ENCODE measurements around the gene NID2. TPM values are rescaled to one million over a fixed set of nuclear protein-coding genes. Genes with fewer than 3 reads are reported as not detected.

The NID2 gene
- total and polyA plus RNA-seq, 4 donors = 2.3 to 23.3 (median 10.1) TPM

- DNase-seq (ENCODE audit: low spot score) = no peak
- 58% methylated on average over 4 of the region's 4 CpGs for whole genome bisulfite sequencing
- Histone ChIP-seq H3K27me3 (ENCODE audit: control insufficient read depth in 4 of 4, insufficient read depth in 4 of 4, low read length in 3 of 4) (peaks cover 0 to 4% (median 0%) of the 10 kb centered on the region in 4 donors), H3K4me1 (ENCODE audit: control insufficient read depth in 4 of 4, insufficient read depth in 4 of 4, low read length in 3 of 4) (no peaks in the 10 kb centered on the region), H3K27ac (ENCODE audit: low read depth in 1 of 2, low read length in 2 of 2) (no peak overlapping the region), H3K9me3 (ENCODE audit: control insufficient read depth in 4 of 4, low read length in 3 of 4) (peaks cover 0 to 14% (median 9%) of the 10 kb centered on the region in 4 donors), H3K36me3 (ENCODE audit: control insufficient read depth in 4 of 4, insufficient read depth in 3 of 4, low read depth in 1 of 4, low read length in 3 of 4) (no peaks in the 10 kb centered on the region), H3K9ac (ENCODE audit: low read depth in 1 of 2, low read length in 2 of 2) (no peak overlapping the region), H3K4me3 (ENCODE audit: low read depth in 1 of 3, low read length in 3 of 3) (no peak overlapping the region)
- TF ChIP-seq, protein P1, sequence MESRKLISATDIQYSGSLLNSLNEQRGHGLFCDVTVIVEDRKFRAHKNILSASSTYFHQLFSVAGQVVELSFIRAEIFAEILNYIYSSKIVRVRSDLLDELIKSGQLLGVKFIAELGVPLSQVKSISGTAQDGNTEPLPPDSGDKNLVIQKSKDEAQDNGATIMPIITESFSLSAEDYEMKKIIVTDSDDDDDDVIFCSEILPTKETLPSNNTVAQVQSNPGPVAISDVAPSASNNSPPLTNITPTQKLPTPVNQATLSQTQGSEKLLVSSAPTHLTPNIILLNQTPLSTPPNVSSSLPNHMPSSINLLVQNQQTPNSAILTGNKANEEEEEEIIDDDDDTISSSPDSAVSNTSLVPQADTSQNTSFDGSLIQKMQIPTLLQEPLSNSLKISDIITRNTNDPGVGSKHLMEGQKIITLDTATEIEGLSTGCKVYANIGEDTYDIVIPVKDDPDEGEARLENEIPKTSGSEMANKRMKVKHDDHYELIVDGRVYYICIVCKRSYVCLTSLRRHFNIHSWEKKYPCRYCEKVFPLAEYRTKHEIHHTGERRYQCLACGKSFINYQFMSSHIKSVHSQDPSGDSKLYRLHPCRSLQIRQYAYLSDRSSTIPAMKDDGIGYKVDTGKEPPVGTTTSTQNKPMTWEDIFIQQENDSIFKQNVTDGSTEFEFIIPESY (IDR thresholded peaks at IDR 0.05) = no peak
- TF ChIP-seq YY1 (IDR thresholded peaks at IDR 0.05) (no peak), HNF4G (IDR thresholded peaks at IDR 0.05) (no peak), EGR1 (IDR thresholded peaks at IDR 0.05; ENCODE audit: low read depth in 2 of 2) (no peak), TAF1 (conservative IDR thresholded peaks at IDR 0.05) (no peak), SP1 (IDR thresholded peaks at IDR 0.05) (no peak), RAD21 (IDR thresholded peaks at IDR 0.05) (no peak), GABPA (IDR thresholded peaks at IDR 0.05 in 1 of 2, conservative IDR thresholded peaks at IDR 0.05 in 1 of 2) (no peak), HNF4A (conservative IDR thresholded peaks at IDR 0.05) (no peak), FOXA2 (IDR thresholded peaks at IDR 0.05) (no peak), RXRA (IDR thresholded peaks at IDR 0.05) (no peak), JUND (IDR thresholded peaks at IDR 0.05) (no peak), NR2F2 (IDR thresholded peaks at IDR 0.05) (no peak), REST (IDR thresholded peaks at IDR 0.05) (no peak), FOXA1 (IDR thresholded peaks at IDR 0.05) (no peak)
- TF ChIP-seq, protein P2, sequence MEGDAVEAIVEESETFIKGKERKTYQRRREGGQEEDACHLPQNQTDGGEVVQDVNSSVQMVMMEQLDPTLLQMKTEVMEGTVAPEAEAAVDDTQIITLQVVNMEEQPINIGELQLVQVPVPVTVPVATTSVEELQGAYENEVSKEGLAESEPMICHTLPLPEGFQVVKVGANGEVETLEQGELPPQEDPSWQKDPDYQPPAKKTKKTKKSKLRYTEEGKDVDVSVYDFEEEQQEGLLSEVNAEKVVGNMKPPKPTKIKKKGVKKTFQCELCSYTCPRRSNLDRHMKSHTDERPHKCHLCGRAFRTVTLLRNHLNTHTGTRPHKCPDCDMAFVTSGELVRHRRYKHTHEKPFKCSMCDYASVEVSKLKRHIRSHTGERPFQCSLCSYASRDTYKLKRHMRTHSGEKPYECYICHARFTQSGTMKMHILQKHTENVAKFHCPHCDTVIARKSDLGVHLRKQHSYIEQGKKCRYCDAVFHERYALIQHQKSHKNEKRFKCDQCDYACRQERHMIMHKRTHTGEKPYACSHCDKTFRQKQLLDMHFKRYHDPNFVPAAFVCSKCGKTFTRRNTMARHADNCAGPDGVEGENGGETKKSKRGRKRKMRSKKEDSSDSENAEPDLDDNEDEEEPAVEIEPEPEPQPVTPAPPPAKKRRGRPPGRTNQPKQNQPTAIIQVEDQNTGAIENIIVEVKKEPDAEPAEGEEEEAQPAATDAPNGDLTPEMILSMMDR (IDR thresholded peaks at IDR 0.05; ENCODE audit: low read depth, low read length, missing input control) = no peak
- TF ChIP-seq, protein P3, sequence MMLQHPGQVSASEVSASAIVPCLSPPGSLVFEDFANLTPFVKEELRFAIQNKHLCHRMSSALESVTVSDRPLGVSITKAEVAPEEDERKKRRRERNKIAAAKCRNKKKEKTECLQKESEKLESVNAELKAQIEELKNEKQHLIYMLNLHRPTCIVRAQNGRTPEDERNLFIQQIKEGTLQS (IDR thresholded peaks at IDR 0.05) = no peak
- TF ChIP-seq, protein P4, sequence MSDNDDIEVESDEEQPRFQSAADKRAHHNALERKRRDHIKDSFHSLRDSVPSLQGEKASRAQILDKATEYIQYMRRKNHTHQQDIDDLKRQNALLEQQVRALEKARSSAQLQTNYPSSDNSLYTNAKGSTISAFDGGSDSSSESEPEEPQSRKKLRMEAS (IDR thresholded peaks at IDR 0.05) = no peak
Measured at GRCh38 chr14:51963286-51963685, 105.6 kb downstream of the NID2 start.

Data from liver (tissue), 9 donors.